ENCODE measurements around the gene ATXN7L1. TPM values are rescaled to one million over a fixed set of nuclear protein-coding genes. Genes with fewer than 3 reads are reported as not detected.

ATXN7L1 gene
- total RNA-seq, 5 donors from 2014 or later (not counting 1 experiment from before 2014, with no cell fraction given), result 42.3 to 54.7 (median 47.4) TPM

GRCh38 chr7:105581066-105581811, 295.2 kb downstream of the ATXN7L1 start, which contains the start of gene EFCAB10:
Gene EFCAB10, minus strand, starts transcription at chr7:105581493. Its CDS starts 30 bp downstream, at chr7:105581463.
- DNase-seq, result peak in 30 of 35 experiments; percentile 3 to 52 (median 20)
- CTCF ChIA-PET, result interaction anchor here in 1 of 2 donors (0.6 kb wide), 1 partner anchor 482 kb away, joined by 3 read pairs; no protein-coding TSS in a partner anchor
- peak within 1 kb of the TSS; percentile 69 to 70 (median 70) for H3K4me3 Mint-ChIP-seq
- POLR2A ChIA-PET, result interaction anchor here in 1 of 2 donors (0.5 kb wide), 1 partner anchor 16 kb away, joined by 3 read pairs; no protein-coding TSS in a partner anchor
- no peaks in the 10 kb centered on the region for H3K36me3 ChIP-seq (ENCODE audit: control insufficient read depth in 2 of 2, extremely low read depth in 1 of 2, insufficient read depth in 1 of 2, low read length in 1 of 2)
- peak within 1 kb of the TSS; percentile 31 to 72 for H3K4me3 ChIP-seq (ENCODE audit: control insufficient read depth in 1 of 2, extremely low read depth in 1 of 2, low read length in 1 of 2)
- H3K9me3 ChIP-seq, result no peaks in the 10 kb centered on the region
- H3K27ac Mint-ChIP-seq, result no peak within 1 kb of the TSS
- H3K36me3 Mint-ChIP-seq, result peaks cover 3% of the 10 kb centered on the region
- H3K4me1 ChIP-seq (ENCODE audit: control insufficient read depth in 1 of 2, extremely low read depth in 1 of 2, insufficient read depth in 2 of 2, low read length in 2 of 2), result peaks cover 0 to 7% of the 10 kb centered on the region in 2 experiments
- 22% methylated on average over 25 of the region's 36 CpGs for WGBS (ENCODE audit: insufficient coverage)
- H3K27ac ChIP-seq (ENCODE audit: low read length), result no peak within 1 kb of the TSS
- peaks cover 0 to 6% (median 5%) of the 10 kb centered on the region in 3 donors for H3K4me1 Mint-ChIP-seq
- peaks cover 0 to 16% of the 10 kb centered on the region in 2 donors for H3K27me3 Mint-ChIP-seq
- H3K9me3 Mint-ChIP-seq, result peaks cover 4 to 8% (median 6%) of the 10 kb centered on the region in 3 donors
- H3K27me3 ChIP-seq (replicated peaks in 1 of 2; ENCODE audit: control insufficient read depth in 2 of 2, extremely low read depth in 1 of 2, insufficient read depth in 2 of 2, low read length in 1 of 2), result peaks cover 0 to 18% of the 10 kb centered on the region in 2 experiments
- ATAC-seq (replicated peaks in 1 of 4), result peak; percentile 27 to 58 (median 54)

- 91% methylated on average over 8 of the region's 22 CpGs for WGBS (ENCODE audit: insufficient coverage)
- ATAC-seq (replicated peaks in 1 of 4), result no peak
- Histone ChIP-seq H3K27ac (ENCODE audit: low read length) (no peak overlapping the region), H3K4me1 (ENCODE audit: control insufficient read depth in 1 of 2, extremely low read depth in 1 of 2, insufficient read depth in 2 of 2, low read length in 2 of 2) (peaks cover 0 to 7% of the 10 kb centered on the region in 2 experiments), H3K9me3 (no peaks in the 10 kb centered on the region), H3K36me3 (ENCODE audit: control insufficient read depth in 2 of 2, extremely low read depth in 1 of 2, insufficient read depth in 1 of 2, low read length in 1 of 2) (no peaks in the 10 kb centered on the region), H3K4me3 (ENCODE audit: control insufficient read depth in 1 of 2, extremely low read depth in 1 of 2, low read length in 1 of 2) (no peak overlapping the region), H3K27me3 (replicated peaks in 1 of 2; ENCODE audit: control insufficient read depth in 2 of 2, extremely low read depth in 1 of 2, insufficient read depth in 2 of 2, low read length in 1 of 2) (peaks cover 0 to 18% of the 10 kb centered on the region in 2 experiments)
- POLR2A ChIA-PET, result no interaction called here
- peaks cover 0 to 6% (median 5%) of the 10 kb centered on the region in 3 donors for H3K4me1 Mint-ChIP-seq
- peaks cover 4 to 8% (median 6%) of the 10 kb centered on the region in 3 donors for H3K9me3 Mint-ChIP-seq
- no peak overlapping the region for H3K27ac Mint-ChIP-seq
- H3K4me3 Mint-ChIP-seq, result peak overlapping the region in 1 of 3 donors; percentile 70
- no peak for DNase-seq
- CTCF ChIA-PET, result interaction anchor here in 1 of 2 donors (0.6 kb wide), 1 partner anchor 838 kb away, joined by 3 read pairs; no protein-coding TSS in a partner anchor
- peaks cover 0 to 16% of the 10 kb centered on the region in 2 donors for H3K27me3 Mint-ChIP-seq
- peaks cover 3% of the 10 kb centered on the region for H3K36me3 Mint-ChIP-seq
Observed at GRCh38 chr7:105580022-105580740, 296.2 kb downstream of the ATXN7L1 start.

- H3K27me3 ChIP-seq (replicated peaks in 1 of 2; ENCODE audit: control insufficient read depth in 2 of 2, extremely low read depth in 1 of 2, insufficient read depth in 2 of 2, low read length in 1 of 2), result peaks cover 0 to 18% of the 10 kb centered on the region in 2 experiments
- DNase-seq (no peak), ATAC-seq (replicated peaks in 1 of 4) (no peak)
- H3K9me3 Mint-ChIP-seq, result no peaks in the 10 kb centered on the region
- no peak overlapping the region for H3K27ac Mint-ChIP-seq
- POLR2A ChIA-PET, result no interaction called here
- peaks cover 0 to 6% (median 5%) of the 10 kb centered on the region in 3 donors for H3K4me1 Mint-ChIP-seq
- H3K4me1 ChIP-seq (ENCODE audit: control insufficient read depth in 1 of 2, extremely low read depth in 1 of 2, insufficient read depth in 2 of 2, low read length in 2 of 2), result peaks cover 0 to 7% of the 10 kb centered on the region in 2 experiments
- H3K36me3 ChIP-seq (ENCODE audit: control insufficient read depth in 2 of 2, extremely low read depth in 1 of 2, insufficient read depth in 1 of 2, low read length in 1 of 2), result no peaks in the 10 kb centered on the region
- H3K27me3 Mint-ChIP-seq, result peaks cover 0 to 16% of the 10 kb centered on the region in 2 donors
- H3K27ac ChIP-seq (ENCODE audit: low read length), result no peak overlapping the region
- H3K4me3 ChIP-seq (ENCODE audit: control insufficient read depth in 1 of 2, extremely low read depth in 1 of 2, low read length in 1 of 2), result no peak overlapping the region
- H3K9me3 ChIP-seq, result no peaks in the 10 kb centered on the region
- CTCF ChIA-PET, result no interaction called here
- H3K4me3 Mint-ChIP-seq, result no peak overlapping the region
- H3K36me3 Mint-ChIP-seq, result peaks cover 2% of the 10 kb centered on the region
Observed at GRCh38 chr7:105578496-105578895, 297.9 kb downstream of the ATXN7L1 start.

GRCh38 chr7:105577251-105577650, 299.1 kb downstream of the ATXN7L1 start:
- H3K4me1 ChIP-seq (ENCODE audit: control insufficient read depth in 1 of 2, extremely low read depth in 1 of 2, insufficient read depth in 2 of 2, low read length in 2 of 2), result peaks cover 0 to 7% of the 10 kb centered on the region in 2 experiments
- Mint-ChIP-seq H3K27me3 (peaks cover 0 to 11% of the 10 kb centered on the region in 2 donors), H3K9me3 (no peaks in the 10 kb centered on the region), H3K4me1 (peaks cover 0 to 6% (median 5%) of the 10 kb centered on the region in 3 donors), H3K4me3 (no peak overlapping the region), H3K36me3 (peaks cover 2% of the 10 kb centered on the region), H3K27ac (no peak overlapping the region)
- H3K27me3 ChIP-seq (replicated peaks in 1 of 2; ENCODE audit: control insufficient read depth in 2 of 2, extremely low read depth in 1 of 2, insufficient read depth in 2 of 2, low read length in 1 of 2), result peaks cover 0 to 11% of the 10 kb centered on the region in 2 experiments
- 75% methylated on average over 1 of the region's 1 CpG for WGBS (ENCODE audit: insufficient coverage)
- H3K4me3 ChIP-seq (ENCODE audit: control insufficient read depth in 1 of 2, extremely low read depth in 1 of 2, low read length in 1 of 2), result no peak overlapping the region
- no peaks in the 10 kb centered on the region for H3K9me3 ChIP-seq
- DNase-seq (no peak), ATAC-seq (replicated peaks in 1 of 4) (no peak)
- H3K36me3 ChIP-seq (ENCODE audit: control insufficient read depth in 2 of 2, extremely low read depth in 1 of 2, insufficient read depth in 1 of 2, low read length in 1 of 2), result no peaks in the 10 kb centered on the region
- ChIA-PET POLR2A (interaction anchor here in 1 of 2 donors (0.6 kb wide), 1 partner anchor 166 kb away, joined by 3 read pairs; no protein-coding TSS in a partner anchor), CTCF (no interaction called here)
- no peak overlapping the region for H3K27ac ChIP-seq (ENCODE audit: low read length)

- ChIA-PET CTCF (interaction anchor here in 1 of 2 donors (0.6 kb wide), 1 partner anchor 545 kb away, joined by 5 read pairs; no protein-coding TSS in a partner anchor), POLR2A (interaction anchor here in 1 of 2 donors (0.6 kb wide), 1 partner anchor 363 kb away, joined by 6 read pairs; no protein-coding TSS in a partner anchor)
- ATAC-seq (replicated peaks in 1 of 4) (no peak), DNase-seq (no peak)
- H3K27ac Mint-ChIP-seq, result no peak overlapping the region
- H3K4me1 Mint-ChIP-seq, result no peaks in the 10 kb centered on the region
- peaks cover 13% of the 10 kb centered on the region for H3K36me3 Mint-ChIP-seq
- no peak overlapping the region for H3K4me3 ChIP-seq (ENCODE audit: control insufficient read depth in 1 of 2, extremely low read depth in 1 of 2, low read length in 1 of 2)
- peaks cover 0 to 27% of the 10 kb centered on the region in 2 donors for H3K36me3 ChIP-seq (ENCODE audit: control insufficient read depth in 2 of 2, extremely low read depth in 1 of 2, insufficient read depth in 1 of 2, low read length in 1 of 2)
- H3K27ac ChIP-seq (ENCODE audit: low read length), result no peak overlapping the region
- no peaks in the 10 kb centered on the region for H3K9me3 ChIP-seq
- no peak overlapping the region for H3K4me3 Mint-ChIP-seq
- H3K4me1 ChIP-seq (ENCODE audit: control insufficient read depth in 1 of 2, extremely low read depth in 1 of 2, insufficient read depth in 2 of 2, low read length in 2 of 2), result no peaks in the 10 kb centered on the region
- H3K9me3 Mint-ChIP-seq, result no peaks in the 10 kb centered on the region
- no peaks in the 10 kb centered on the region for H3K27me3 Mint-ChIP-seq
- H3K27me3 ChIP-seq (replicated peaks in 1 of 2; ENCODE audit: control insufficient read depth in 2 of 2, extremely low read depth in 1 of 2, insufficient read depth in 2 of 2, low read length in 1 of 2), result no peaks in the 10 kb centered on the region
- no CpG with 5 or more reads among the region's 2 CpGs for WGBS (ENCODE audit: insufficient coverage)
Observed at GRCh38 chr7:105571891-105572290, 304.5 kb downstream of the ATXN7L1 start.

GRCh38 chr7:105567821-105568220, 308.6 kb downstream of the ATXN7L1 start:
- no CpG with 5 or more reads among the region's 3 CpGs for WGBS (ENCODE audit: insufficient coverage)
- Histone ChIP-seq H3K27ac (ENCODE audit: low read length) (no peak overlapping the region), H3K36me3 (ENCODE audit: control insufficient read depth in 2 of 2, extremely low read depth in 1 of 2, insufficient read depth in 1 of 2, low read length in 1 of 2) (peaks cover 2 to 51% of the 10 kb centered on the region in 2 donors), H3K4me3 (ENCODE audit: control insufficient read depth in 1 of 2, extremely low read depth in 1 of 2, low read length in 1 of 2) (no peak overlapping the region), H3K9me3 (no peaks in the 10 kb centered on the region), H3K27me3 (replicated peaks in 1 of 2; ENCODE audit: control insufficient read depth in 2 of 2, extremely low read depth in 1 of 2, insufficient read depth in 2 of 2, low read length in 1 of 2) (no peaks in the 10 kb centered on the region), H3K4me1 (ENCODE audit: control insufficient read depth in 1 of 2, extremely low read depth in 1 of 2, insufficient read depth in 2 of 2, low read length in 2 of 2) (no peaks in the 10 kb centered on the region)
- Mint-ChIP-seq H3K9me3 (no peaks in the 10 kb centered on the region), H3K27me3 (no peaks in the 10 kb centered on the region), H3K27ac (no peak overlapping the region), H3K4me3 (no peak overlapping the region), H3K36me3 (peaks cover 25% of the 10 kb centered on the region), H3K4me1 (no peaks in the 10 kb centered on the region)
- no peak for DNase-seq
- ChIA-PET POLR2A (no interaction called here), CTCF (interaction anchor here in 1 of 2 donors (0.6 to 0.7 kb wide), 3 partner anchors 18 to 513 kb away, joined by 3 to 7 read pairs (median 3); no protein-coding TSS in a partner anchor)
- no peak for ATAC-seq (replicated peaks in 1 of 4)

Measured in T-cell (primary cell).